Adrenal gland (tissue), 12 donors: ENCODE results near the gene CTDSPL. TPM values are rescaled to one million over a fixed set of nuclear protein-coding genes. Genes with fewer than 3 reads are reported as not detected.

Experiments used
- DNase-seq, 7 donors: peaks; one replicate each; pipeline ENCODE4 v3.0.0-alpha.2; 2019 to 2020
- H3K27ac ChIP-seq, 5 donors: fragments of 200-600 bp; sonication (generic) in 4 of 5; 1 replicate in 3 of 5; 2 replicates in 2 of 5; pipeline versions ENCODE4 v1.5.1 to v1.8.0; 2016 to 2020; ENCODE audit warnings: mild to moderate bottlenecking in 1 of 5
- H3K27me3 ChIP-seq: fragments of 200-600 bp; 2 replicates; pipeline ENCODE4 v1.8.0; 2021
- H3K36me3 ChIP-seq, 2 donors: fragments of 200-600 bp; replicated peaks in 1 of 2; 1 replicate in 1 of 2; 2 replicates in 1 of 2; pipeline versions ENCODE4 v1.5.1 to v1.8.0; 2018 to 2022
- H3K4me1 ChIP-seq, 2 donors: fragments of 200-600 bp; replicated peaks in 1 of 2; 1 replicate in 1 of 2; 2 replicates in 1 of 2; pipeline versions ENCODE4 v1.5.1 to v1.8.0; 2018 to 2021
- H3K4me3 ChIP-seq, 4 donors: fragments of 200-600 bp; sonication (generic) in 3 of 4; one replicate each; pipeline ENCODE4 v1.5.1; 2016 to 2018
- H3K9me3 ChIP-seq, 3 donors: fragments of 200-600 bp; sonication (generic) in 1 of 3; replicated peaks in 1 of 3; 1 replicate in 2 of 3; 2 replicates in 1 of 3; pipeline versions ENCODE4 v1.5.1 to v1.8.0; 2016 to 2021
- POLR2A ChIP-seq, 2 donors: fragments of 450-650 bp; IDR thresholded peaks; one replicate each; pipeline ENCODE4 v1.6.1; 2017; ENCODE audit warnings: antibody characterized with exemption in 2 of 2, mild to moderate bottlenecking in 2 of 2, moderate library complexity in 1 of 2
- WGBS, 4 donors: extraction: QIAGEN DNeasy Blood & Tissue Kit in 2 of 4; methylation state at CpG; one replicate each; pipeline versions ENCODE4 v1.1.5 to v1.1.7; 2013 to 2017; 5-methylcytosine and 5-hydroxymethylcytosine counted together
- intact Hi-C, 2 donors: fragments of 100-400 bp; cut with DNase I; formaldehyde crosslinking; loops; one replicate each; pipeline versions ENCODE4 v1.14.1 to v1.15.0; 2022 to 2023
- polyA plus RNA-seq, 3 donors: library from polyadenylated mRNA; stranded (reverse); fragments of 200-250 nt in 2 of 3; fragments of 350-450 nt in 1 of 3; fragmentation: Illumina TruSeq in 1 of 3; extraction: RNeasy Lipid Tissue Mini Kit (QIAGEN cat#74804) in 1 of 3; gene quantifications; one replicate each; pipeline ENCODE4 v1.2.3, GENCODE V29; 2013 to 2014
- total RNA-seq, 9 donors: library from RNA; depleted of rRNA in 4 of 9; stranded (reverse); fragments of >200 nt in 4 of 9; fragments of 120-200 nt in 1 of 9; fragmentation: NEBNext Ultra II Directional in 1 of 9; extraction: Animal tissue kit (Norgen Biotek cat#: 25700) in 1 of 9; gene quantifications; one replicate each; pipeline versions ENCODE4 v1.1.0 to v1.2.4, GENCODE V29; 2013 to 2023
- TF ChIP-seq, protein P1 (sequence below), 6 experiments: fragments of 450-650 bp in 4 of 6; fragments of 200-600 bp in 2 of 6; sonication (generic) in 1 of 6; IDR thresholded peaks; 1 replicate in 5 of 6; 2 replicates in 1 of 6; pipeline versions ENCODE4 v1.5.1 to v1.8.0; 2016 to 2021; ENCODE audit warnings: antibody characterized with exemption in 6 of 6, mild to moderate bottlenecking in 2 of 6, moderate library complexity in 1 of 6
- donor health status: healthy with polysubstance abuse.
- donor health status: Bipolar disorder and iron deficiency.
- donor health status: DM: yes; HTN: yes; CAD: no.
- donor health status: DM: no; HTN: no; CAD: no.
- donor health status: DM: no; HTN: no; CAD: no.
- donor health status: DM: yes; HTN: yes; CAD: no.

The CTDSPL gene
- total and polyA plus RNA-seq, 12 donors, result 6.4 to 27.7 (median 16.0) TPM

GRCh38 chr3:38022301-38022700 lies 160.6 kb downstream of the CTDSPL start:
- Histone ChIP-seq H3K27ac (no peak overlapping the region), H3K9me3 (no peaks in the 10 kb centered on the region), H3K4me3 (no peak overlapping the region), H3K27me3 (no peaks in the 10 kb centered on the region), H3K4me1 (peaks cover 5 to 28% of the 10 kb centered on the region in 2 donors), H3K36me3 (peaks cover 0 to 18% of the 10 kb centered on the region in 2 donors)
- peak in 2 of 7 donors; percentile 14 to 15 for DNase-seq
- WGBS, 4 donors, result 66 to 88% (median 79%) methylated on average over 3 of the region's 3 CpGs; no CpG with 5 or more reads in 1 of the 4 donors
- intact Hi-C loops, result no loop called here
- TF ChIP-seq POLR2A (IDR thresholded peaks at IDR 0.05), result no peak
- TF ChIP-seq, protein P1, sequence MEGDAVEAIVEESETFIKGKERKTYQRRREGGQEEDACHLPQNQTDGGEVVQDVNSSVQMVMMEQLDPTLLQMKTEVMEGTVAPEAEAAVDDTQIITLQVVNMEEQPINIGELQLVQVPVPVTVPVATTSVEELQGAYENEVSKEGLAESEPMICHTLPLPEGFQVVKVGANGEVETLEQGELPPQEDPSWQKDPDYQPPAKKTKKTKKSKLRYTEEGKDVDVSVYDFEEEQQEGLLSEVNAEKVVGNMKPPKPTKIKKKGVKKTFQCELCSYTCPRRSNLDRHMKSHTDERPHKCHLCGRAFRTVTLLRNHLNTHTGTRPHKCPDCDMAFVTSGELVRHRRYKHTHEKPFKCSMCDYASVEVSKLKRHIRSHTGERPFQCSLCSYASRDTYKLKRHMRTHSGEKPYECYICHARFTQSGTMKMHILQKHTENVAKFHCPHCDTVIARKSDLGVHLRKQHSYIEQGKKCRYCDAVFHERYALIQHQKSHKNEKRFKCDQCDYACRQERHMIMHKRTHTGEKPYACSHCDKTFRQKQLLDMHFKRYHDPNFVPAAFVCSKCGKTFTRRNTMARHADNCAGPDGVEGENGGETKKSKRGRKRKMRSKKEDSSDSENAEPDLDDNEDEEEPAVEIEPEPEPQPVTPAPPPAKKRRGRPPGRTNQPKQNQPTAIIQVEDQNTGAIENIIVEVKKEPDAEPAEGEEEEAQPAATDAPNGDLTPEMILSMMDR (IDR thresholded peaks at IDR 0.05), result no peak

DNA sequence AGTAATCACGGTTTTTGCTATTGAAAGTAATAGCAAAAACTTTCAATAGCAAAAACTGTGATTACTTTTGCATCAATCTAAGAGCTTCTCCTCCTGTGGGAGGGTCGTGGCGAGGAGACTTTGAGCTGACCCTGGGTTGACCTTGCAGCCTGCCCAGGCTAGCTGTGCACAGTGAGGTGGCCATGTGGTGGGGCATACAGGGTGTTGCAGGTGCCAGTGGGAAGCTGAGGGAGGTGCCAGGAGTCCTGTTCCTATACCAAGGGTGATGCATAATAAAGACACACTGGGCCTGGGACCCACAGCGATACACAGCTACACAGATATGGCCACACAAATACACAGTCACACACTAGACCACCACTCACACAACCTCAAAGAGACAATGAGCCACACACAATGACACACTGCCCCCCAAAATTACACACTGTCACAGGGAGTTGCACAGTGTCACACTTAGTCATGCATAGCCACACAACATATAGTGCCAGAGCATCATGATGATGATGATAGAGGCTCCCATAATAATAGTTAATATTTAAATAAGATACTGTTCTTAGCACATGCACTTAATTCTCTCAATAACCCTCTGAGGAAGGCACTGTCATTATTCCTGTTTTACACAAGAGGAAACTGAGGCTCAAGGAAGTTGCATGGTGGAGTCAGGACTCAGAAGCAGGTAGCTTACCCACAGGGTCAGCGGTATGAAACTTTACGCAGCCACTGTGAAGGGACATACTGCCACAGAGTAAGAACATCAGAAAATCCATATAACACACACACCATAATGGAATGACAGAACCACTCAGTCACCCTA lies 161.4 kb downstream of the CTDSPL start:
- intact Hi-C loops, result no loop called here
- H3K36me3 ChIP-seq, result peaks cover 0 to 10% of the 10 kb centered on the region in 2 donors
- peaks cover 5 to 28% of the 10 kb centered on the region in 2 donors for H3K4me1 ChIP-seq
- DNase-seq, result peak in 1 of 7 donors; percentile 19
- no peaks in the 10 kb centered on the region for H3K27me3 ChIP-seq
- TF ChIP-seq, protein P1 (IDR thresholded peaks at IDR 0.05), result no peak
- no peak for TF ChIP-seq POLR2A (IDR thresholded peaks at IDR 0.05)
- H3K27ac ChIP-seq, result peak overlapping the region in 2 of 5 donors; percentile 90 to 94
- peak overlapping the region in 1 of 4 donors; percentile 66 for H3K4me3 ChIP-seq
- 79 to 91% (median 87%) methylated on average over 6 of the region's 6 CpGs for WGBS, 4 donors
- no peaks in the 10 kb centered on the region for H3K9me3 ChIP-seq

DNA sequence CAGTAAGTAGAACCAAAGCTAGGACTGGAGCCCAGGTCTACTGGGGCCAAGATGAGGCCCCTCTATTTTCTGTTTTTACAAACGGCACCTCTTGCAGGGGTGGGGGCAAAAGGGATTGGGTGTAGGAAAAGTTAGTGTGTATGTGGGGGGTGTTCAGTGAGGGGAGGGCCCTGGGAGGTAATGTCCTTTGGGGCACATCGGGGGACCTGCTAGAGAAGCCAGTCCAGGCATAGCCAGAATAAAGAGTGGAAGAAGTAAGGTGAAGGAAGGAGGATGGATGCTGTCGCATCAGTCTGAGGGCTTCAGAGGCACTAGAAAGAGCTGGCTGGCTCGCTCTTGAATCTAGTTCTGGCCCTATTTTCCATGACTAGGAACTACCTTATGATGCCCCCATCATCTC lies 165.2 kb downstream of the CTDSPL start:
- no peak overlapping the region for H3K4me3 ChIP-seq
- H3K27me3 ChIP-seq, result no peaks in the 10 kb centered on the region
- no peaks in the 10 kb centered on the region for H3K9me3 ChIP-seq
- peaks cover 23 to 53% of the 10 kb centered on the region in 2 donors for H3K4me1 ChIP-seq
- H3K27ac ChIP-seq, result no peak overlapping the region
- intact Hi-C loops, result no loop called here
- no peak for DNase-seq
- H3K36me3 ChIP-seq, result no peaks in the 10 kb centered on the region
- no peak for TF ChIP-seq POLR2A (IDR thresholded peaks at IDR 0.05)
- TF ChIP-seq, protein P1 (IDR thresholded peaks at IDR 0.05), result no peak
- 74 to 82% (median 82%) methylated on average over 4 of the region's 4 CpGs for WGBS, 4 donors

DNA sequence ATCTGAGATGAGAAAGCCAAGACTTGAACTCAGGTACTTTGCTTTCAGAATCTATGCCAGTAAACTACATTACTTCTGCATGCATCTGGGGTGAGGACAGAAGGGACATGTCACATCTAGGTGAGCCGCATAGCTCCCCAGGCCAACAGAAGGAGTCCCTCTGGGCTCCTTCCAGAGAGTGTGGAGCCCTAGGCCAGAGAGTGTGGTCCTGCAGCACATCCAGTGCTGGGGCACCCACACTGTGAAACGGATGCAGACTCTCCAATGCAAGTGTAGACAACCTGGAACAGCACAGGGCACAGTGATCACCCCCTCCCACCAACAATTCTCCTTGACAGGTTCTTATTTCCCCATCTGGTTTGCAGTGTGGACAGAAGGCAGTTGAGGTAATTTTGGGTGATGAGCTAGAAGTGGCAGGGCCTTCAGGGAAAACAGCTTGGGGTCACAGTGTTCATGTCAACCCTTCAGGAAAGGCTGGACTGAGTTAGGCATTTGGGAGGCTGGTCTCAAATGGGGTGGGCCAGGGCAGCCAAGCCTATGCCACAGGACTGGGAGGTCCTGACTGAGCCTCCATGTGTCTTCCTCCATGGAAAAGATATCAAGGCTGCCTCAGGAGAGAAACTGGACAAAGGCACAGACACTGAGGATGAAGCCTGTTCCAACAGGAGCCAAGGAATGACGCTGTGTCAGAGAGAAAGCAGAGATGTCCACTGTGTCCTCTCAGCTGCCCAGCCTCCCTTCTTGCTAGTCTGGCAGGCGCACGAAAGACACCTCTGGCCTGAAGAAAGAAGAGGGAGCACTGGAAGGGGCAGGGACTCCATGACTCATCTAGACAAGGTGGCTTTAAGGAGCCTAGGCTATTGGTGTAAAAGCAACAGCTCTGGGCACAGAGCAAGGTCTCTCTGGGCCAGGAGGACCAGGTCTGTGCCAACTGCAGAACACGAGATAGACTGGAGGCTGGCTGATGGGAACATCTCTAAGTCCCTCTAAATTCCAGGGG lies 166.1 kb downstream of the CTDSPL start:
- TF ChIP-seq, protein P1 (IDR thresholded peaks at IDR 0.05), result no peak
- TF ChIP-seq POLR2A (IDR thresholded peaks at IDR 0.05), result no peak
- no peak overlapping the region for H3K4me3 ChIP-seq
- no peaks in the 10 kb centered on the region for H3K36me3 ChIP-seq
- intact Hi-C loops, result no loop called here
- H3K4me1 ChIP-seq, result peaks cover 23 to 51% of the 10 kb centered on the region in 2 donors
- H3K9me3 ChIP-seq, result no peaks in the 10 kb centered on the region
- H3K27me3 ChIP-seq, result no peaks in the 10 kb centered on the region
- DNase-seq, result peak in 2 of 7 donors; percentile 14 to 51
- H3K27ac ChIP-seq, result peak overlapping the region in 2 of 5 donors; percentile 5 to 90
- WGBS, 4 donors, result 81 to 96% (median 86%) methylated on average over 5 to 6 of the region's 6 CpGs
